HG02610 (cell line): ENCODE data around the gene SCYGR4.
"Not testable (repeated sequence)": the region's sequence is repeated elsewhere in the genome, so short reads cannot be mapped to it uniquely, and the experiment has no call there.

Experiments
- ATAC-seq: cut with Tn5 transposase; IDR thresholded peaks from one replicate; pipeline ENCODE4 v1.9.1; 2021; ENCODE audit warnings: mild to moderate bottlenecking, moderate library complexity; ENCODE audit not compliant: unreplicated experiment

SCYGR4 gene

DNA sequence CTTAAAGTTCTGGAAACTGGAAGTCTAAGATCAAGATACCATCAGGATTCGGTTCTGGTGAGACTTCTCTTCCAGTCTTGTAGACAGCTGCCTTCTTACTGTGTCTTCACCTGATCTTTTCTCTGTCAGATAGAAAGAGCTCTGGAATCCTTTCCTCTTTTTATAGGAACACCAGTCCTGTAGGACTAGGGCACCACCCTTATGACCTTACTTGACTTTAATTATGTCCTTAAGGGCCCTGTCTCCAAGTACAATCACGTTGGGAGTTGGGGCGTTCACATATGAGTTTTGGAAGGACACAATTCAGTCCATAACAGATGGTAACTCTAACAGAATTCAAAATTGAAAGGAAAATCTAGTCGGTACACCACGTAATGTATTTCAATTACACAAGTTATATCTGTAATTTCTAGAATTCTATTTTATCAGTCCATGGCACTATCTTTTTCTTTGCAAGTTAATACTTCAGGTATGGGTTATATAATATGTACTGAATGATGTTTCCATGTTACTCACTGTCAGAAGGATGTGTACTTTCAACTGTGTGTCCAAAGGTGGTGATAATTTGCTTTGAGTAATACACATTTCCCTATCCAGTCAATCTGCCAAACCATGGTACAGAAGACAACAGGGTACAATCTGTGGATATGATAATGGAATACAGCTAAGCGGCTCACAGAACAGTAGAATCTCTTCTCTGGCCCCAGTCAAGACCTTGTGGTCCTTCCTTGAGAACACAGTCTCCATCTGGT lies 48.1 kb downstream of the SCYGR4 start:
- ATAC-seq, result no peak

DNA sequence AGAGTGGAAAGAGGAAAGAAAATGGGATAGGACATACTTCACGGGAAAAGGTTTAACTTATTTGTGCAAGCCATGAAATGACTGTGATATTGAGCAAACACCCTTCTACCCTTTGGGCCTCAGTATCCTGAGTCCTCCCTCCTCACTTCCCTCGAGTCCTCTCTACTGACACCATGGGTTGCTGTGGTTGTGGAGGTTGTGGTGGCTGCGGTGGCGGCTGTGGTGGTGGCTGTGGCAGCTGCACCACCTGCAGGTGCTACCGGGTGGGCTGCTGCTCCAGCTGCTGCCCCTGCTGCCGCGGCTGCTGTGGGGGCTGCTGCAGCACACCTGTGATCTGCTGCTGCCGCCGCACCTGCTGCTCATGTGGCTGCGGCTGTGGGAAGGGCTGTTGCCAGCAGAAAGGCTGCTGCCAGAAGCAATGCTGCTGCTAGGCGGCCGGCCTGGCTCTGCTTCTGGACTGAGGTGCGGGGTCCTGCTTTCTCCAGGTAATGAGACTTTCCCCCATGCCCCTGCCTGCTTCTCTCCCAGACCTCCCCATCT lies 49.4 kb downstream of the SCYGR4 start, which contains the start of gene SCYGR5:
Gene SCYGR5 (plus strand): TSS at position 174 of the 540 bp plus-strand sequence. CDS start 0 bp downstream, at position 174.
- not testable (repeated sequence) for ATAC-seq
